Superior temporal gyrus (tissue), 1 donor: ENCODE measurements around the gene RPP21.

Experiments used
- DNase-seq: peaks from one replicate; pipeline ENCODE4 v3.0.0-alpha.2; 2016; ENCODE audit errors: extremely low spot score

Gene RPP21

GRCh38 chr6:30344868-30345671, at the start of gene RPP21:
RPP21 (plus strand) TSS chr6:30345156; CDS start chr6:30345172, 16 bp downstream.
- DNase-seq: peak; percentile 83

GRCh38 chr6:30295837-30296236, 49.1 kb upstream of the RPP21 start:
- no peak for DNase-seq

- no peak for DNase-seq
These were observed 41.0 kb upstream of the RPP21 start for GRCh38 chr6:30304002-30304401.

GRCh38 chr6:30311101-30311500, 33.9 kb upstream of the RPP21 start:
- DNase-seq: no peak

GRCh38 chr6:30311671-30312070, 33.3 kb upstream of the RPP21 start:
- no peak for DNase-seq

GRCh38 chr6:30312266-30312665, 32.7 kb upstream of the RPP21 start:
- DNase-seq: no peak

- DNase-seq: no peak
These were observed 32.2 kb upstream of the RPP21 start for GRCh38 chr6:30312676-30313321.

GRCh38 chr6:30315156-30315555, 29.8 kb upstream of the RPP21 start:
- DNase-seq: no peak

- DNase-seq: no peak
These were observed 26.9 kb upstream of the RPP21 start for GRCh38 chr6:30317913-30318589.

GRCh38 chr6:30319146-30319835, 25.7 kb upstream of the RPP21 start:
- DNase-seq: no peak

- DNase-seq: no peak
These were observed 23.1 kb upstream of the RPP21 start for GRCh38 chr6:30321692-30322388.

GRCh38 chr6:30322527-30323501, 22.1 kb upstream of the RPP21 start:
- DNase-seq: no peak

- no peak for DNase-seq
These were observed 21.1 kb upstream of the RPP21 start for GRCh38 chr6:30323806-30324205.

GRCh38 chr6:30325150-30325872, 19.6 kb upstream of the RPP21 start:
- DNase-seq: no peak

GRCh38 chr6:30325873-30326525, 19.0 kb upstream of the RPP21 start:
- DNase-seq: peak; percentile 85

GRCh38 chr6:30326526-30327231, 18.3 kb upstream of the RPP21 start, which contains the start of gene TRIM39:
TRIM39 (plus strand) TSS chr6:30326927; CDS start chr6:30329318, 2,391 bp downstream.
- DNase-seq: peak; percentile 91

- DNase-seq: no peak
These were observed 17.7 kb upstream of the RPP21 start for GRCh38 chr6:30327232-30327746.

- no peak for DNase-seq
These were observed 16.6 kb upstream of the RPP21 start for GRCh38 chr6:30328397-30328796.
